ENCODE results near the gene PIAS4. TPM values are rescaled to one million over a fixed set of nuclear protein-coding genes. Genes with fewer than 3 reads are reported as not detected.

PIAS4 gene
- total and polyA plus RNA-seq, 9 of the 15 experiments (the other 6 are each of a cell fraction or from before 2014, with no cell fraction given) = 0.27 to 34.9 (median 14.4) TPM

DNA sequence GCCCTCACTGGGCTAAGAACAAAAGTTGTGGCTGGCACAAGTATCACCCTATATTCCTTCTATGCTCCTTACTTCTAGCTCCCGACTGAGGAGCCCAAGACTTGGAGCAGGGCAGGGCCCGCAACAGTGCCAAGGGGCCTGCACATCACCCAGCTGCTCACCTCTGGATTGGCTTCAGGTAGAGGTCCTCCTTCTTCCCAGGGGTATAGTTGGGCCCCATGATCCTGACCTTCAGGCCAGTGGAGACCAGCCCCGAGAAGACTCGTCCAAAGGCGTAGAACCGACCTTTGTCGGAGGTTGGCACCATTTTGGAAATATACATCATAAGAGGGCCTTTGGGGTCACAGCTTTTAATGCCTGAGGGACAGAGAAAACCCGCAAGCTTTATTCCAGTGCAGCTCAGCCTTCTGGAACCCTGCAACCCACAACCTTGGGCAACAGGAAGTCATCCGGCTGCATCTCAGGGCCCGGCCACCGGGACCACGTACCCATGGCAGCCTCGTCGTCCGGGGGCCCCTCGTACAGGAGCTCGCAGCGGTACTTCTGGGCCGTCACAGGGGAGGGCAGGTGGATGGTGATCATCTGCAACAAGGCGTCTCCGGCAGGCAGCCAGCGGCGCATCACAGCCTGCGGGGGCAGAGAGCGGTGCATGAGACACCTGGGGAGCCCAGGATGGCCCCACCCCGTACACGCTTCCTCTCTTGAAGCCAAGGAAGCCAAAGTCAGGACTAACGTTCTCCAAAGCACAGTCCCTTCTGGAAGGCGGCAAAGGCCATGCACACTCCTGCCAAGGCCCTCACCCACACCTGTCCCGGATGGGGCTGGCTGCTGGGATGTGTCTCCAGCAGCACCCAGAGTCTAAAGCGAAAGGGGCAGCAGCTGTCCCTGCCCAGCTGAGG lies 26.9 kb upstream of the PIAS4 start (continued):
- TF ChIP-seq MYBL2 (IDR thresholded peaks at IDR 0.05; ENCODE audit: low read depth) (no peak), MYBL2 (CRISPR knock-in tag; IDR thresholded peaks at IDR 0.05; ENCODE audit: borderline replicate concordance) (no peak), HOXB6 (CRISPR knock-in tag; IDR thresholded peaks at IDR 0.05; ENCODE audit: borderline replicate concordance) (no peak), PPARD (CRISPR knock-in tag; IDR thresholded peaks at IDR 0.05) (no peak), TSC22D4 (tag; IDR thresholded peaks at IDR 0.05) (no peak), EGR1 (conservative IDR thresholded peaks at IDR 0.05) (no peak), PHF20 (IDR thresholded peaks at IDR 0.05; ENCODE audit: partially characterized antibody) (no peak), POLR2A (conservative IDR thresholded peaks at IDR 0.05) (0 out of 2 replicates have a peak, but pooled peaks have one; percentile 20), ZNF133 (CRISPR knock-in tag; IDR thresholded peaks at IDR 0.05) (no peak), ATF4 (CRISPR knock-in tag; IDR thresholded peaks at IDR 0.05) (no peak), MCM7 (IDR thresholded peaks at IDR 0.05) (no peak), TAF15 (IDR thresholded peaks at IDR 0.05; ENCODE audit: low read depth, low read length) (no peak), EWSR1 (IDR thresholded peaks at IDR 0.05; ENCODE audit: borderline replicate concordance, low read depth, partially characterized antibody) (no peak), RBBP5 (IDR thresholded peaks at IDR 0.05; ENCODE audit: borderline replicate concordance, insufficient read depth, low read length, poor library complexity, severe bottlenecking) (no peak), HMG20B (CRISPR knock-in tag; IDR thresholded peaks at IDR 0.05) (no peak), STAT5A (IDR thresholded peaks at IDR 0.05; ENCODE audit: borderline replicate concordance, low read length) (no peak), RBFOX2 (IDR thresholded peaks at IDR 0.05; ENCODE audit: low read depth, low read length) (peak; percentile 67), ZNF354B (CRISPR knock-in tag; IDR thresholded peaks at IDR 0.05) (no peak), ZNF134 (CRISPR knock-in tag; conservative IDR thresholded peaks at IDR 0.05) (no peak), HMGXB4 (CRISPR knock-in tag; IDR thresholded peaks at IDR 0.05) (no peak)
- TF ChIP-seq, protein P1, sequence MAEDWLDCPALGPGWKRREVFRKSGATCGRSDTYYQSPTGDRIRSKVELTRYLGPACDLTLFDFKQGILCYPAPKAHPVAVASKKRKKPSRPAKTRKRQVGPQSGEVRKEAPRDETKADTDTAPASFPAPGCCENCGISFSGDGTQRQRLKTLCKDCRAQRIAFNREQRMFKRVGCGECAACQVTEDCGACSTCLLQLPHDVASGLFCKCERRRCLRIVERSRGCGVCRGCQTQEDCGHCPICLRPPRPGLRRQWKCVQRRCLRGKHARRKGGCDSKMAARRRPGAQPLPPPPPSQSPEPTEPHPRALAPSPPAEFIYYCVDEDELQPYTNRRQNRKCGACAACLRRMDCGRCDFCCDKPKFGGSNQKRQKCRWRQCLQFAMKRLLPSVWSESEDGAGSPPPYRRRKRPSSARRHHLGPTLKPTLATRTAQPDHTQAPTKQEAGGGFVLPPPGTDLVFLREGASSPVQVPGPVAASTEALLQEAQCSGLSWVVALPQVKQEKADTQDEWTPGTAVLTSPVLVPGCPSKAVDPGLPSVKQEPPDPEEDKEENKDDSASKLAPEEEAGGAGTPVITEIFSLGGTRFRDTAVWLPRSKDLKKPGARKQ (CRISPR knock-in tag; IDR thresholded peaks at IDR 0.05) = no peak
- TF ChIP-seq, protein P2, sequence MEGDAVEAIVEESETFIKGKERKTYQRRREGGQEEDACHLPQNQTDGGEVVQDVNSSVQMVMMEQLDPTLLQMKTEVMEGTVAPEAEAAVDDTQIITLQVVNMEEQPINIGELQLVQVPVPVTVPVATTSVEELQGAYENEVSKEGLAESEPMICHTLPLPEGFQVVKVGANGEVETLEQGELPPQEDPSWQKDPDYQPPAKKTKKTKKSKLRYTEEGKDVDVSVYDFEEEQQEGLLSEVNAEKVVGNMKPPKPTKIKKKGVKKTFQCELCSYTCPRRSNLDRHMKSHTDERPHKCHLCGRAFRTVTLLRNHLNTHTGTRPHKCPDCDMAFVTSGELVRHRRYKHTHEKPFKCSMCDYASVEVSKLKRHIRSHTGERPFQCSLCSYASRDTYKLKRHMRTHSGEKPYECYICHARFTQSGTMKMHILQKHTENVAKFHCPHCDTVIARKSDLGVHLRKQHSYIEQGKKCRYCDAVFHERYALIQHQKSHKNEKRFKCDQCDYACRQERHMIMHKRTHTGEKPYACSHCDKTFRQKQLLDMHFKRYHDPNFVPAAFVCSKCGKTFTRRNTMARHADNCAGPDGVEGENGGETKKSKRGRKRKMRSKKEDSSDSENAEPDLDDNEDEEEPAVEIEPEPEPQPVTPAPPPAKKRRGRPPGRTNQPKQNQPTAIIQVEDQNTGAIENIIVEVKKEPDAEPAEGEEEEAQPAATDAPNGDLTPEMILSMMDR (IDR thresholded peaks at IDR 0.05 in 2 of 3, conservative IDR thresholded peaks at IDR 0.05 in 1 of 3; ENCODE audit: insufficient read depth in 2 of 3, low read depth in 1 of 3, low read length in 3 of 3) = no peak
